GM18520 (cell line): Measurements from ENCODE around the gene NTRK2.

Experiments
- ATAC-seq: cut with Tn5 transposase; IDR thresholded peaks from one replicate; pipeline ENCODE4 v1.9.1; 2021; ENCODE audit not compliant: unreplicated experiment

NTRK2 gene

DNA sequence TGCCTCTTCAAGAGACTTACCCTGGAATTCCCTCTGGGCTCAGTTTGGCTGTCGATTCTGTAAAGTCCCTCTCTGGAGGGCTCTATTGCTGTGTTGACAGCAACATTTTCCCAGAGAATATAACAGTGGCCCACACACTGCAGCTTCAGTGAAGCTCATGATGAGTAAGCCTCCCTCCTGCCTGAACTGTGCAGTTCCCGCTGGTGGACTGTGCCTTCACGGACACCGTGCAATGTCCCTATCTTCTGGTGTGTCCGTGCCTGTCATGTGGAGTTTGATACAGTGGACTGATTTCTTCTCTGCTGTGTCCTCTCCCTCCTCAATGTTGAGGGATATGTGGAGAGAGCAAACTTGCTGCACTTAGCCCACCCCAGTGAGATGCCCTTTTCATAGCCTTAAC, 109.0 kb downstream of the NTRK2 start:
- ATAC-seq = no peak

DNA sequence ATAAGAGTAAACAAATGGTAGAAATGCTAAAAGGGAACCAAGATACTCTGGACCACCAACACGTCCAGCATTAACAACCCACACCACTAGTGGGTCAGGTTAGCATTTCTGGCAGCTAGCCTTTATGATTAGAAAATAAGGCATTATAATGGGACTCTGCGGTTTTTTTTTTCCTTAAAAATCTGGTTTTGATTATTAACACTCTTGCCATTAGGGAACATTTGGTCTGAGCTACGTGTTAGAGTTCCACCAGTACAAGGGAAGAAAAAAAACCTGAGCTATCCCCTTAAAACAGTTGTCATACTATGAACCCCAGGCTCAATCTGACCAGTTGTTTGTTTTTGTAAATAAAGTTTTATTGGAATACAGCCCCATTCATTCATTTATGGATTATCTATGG, 110.4 kb downstream of the NTRK2 start:
- ATAC-seq = no peak

DNA sequence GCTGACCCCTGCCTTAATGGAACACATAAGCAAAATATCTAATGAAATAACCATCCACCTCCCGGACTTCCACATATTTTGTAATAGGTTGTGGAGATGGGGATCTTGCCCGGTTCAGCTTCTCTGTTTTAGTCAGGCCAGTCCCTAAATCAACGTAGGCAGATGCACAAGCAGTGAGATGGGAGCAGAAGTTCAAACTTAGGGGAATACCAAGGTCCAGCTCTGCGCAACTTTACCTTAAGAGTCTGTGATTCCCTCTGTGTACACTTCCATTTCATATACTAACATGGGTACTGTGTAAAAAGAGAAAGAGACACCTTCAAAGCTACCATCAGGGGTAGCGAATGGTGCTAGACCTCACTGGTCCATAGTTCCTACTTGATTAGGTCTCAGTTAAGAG, 110.9 kb downstream of the NTRK2 start:
- ATAC-seq = no peak

DNA sequence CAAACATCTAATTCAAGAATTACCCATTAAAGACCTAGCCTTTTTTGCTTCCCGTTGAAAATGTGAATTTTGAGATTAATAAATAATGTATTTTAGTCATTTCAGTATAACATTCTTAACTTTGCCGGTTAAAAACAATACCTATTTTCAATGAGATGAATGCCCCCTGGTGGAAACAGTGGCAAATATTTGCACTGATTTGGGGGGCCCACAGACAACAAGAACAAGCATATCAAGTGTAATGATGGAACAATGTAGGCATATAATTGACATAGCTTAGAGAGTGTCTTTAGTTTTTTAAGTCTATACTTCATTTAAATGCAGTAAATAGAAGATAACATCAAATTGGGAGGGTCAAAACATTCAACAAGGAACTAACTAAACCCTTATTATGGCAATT, 111.9 kb downstream of the NTRK2 start:
- ATAC-seq = no peak

DNA sequence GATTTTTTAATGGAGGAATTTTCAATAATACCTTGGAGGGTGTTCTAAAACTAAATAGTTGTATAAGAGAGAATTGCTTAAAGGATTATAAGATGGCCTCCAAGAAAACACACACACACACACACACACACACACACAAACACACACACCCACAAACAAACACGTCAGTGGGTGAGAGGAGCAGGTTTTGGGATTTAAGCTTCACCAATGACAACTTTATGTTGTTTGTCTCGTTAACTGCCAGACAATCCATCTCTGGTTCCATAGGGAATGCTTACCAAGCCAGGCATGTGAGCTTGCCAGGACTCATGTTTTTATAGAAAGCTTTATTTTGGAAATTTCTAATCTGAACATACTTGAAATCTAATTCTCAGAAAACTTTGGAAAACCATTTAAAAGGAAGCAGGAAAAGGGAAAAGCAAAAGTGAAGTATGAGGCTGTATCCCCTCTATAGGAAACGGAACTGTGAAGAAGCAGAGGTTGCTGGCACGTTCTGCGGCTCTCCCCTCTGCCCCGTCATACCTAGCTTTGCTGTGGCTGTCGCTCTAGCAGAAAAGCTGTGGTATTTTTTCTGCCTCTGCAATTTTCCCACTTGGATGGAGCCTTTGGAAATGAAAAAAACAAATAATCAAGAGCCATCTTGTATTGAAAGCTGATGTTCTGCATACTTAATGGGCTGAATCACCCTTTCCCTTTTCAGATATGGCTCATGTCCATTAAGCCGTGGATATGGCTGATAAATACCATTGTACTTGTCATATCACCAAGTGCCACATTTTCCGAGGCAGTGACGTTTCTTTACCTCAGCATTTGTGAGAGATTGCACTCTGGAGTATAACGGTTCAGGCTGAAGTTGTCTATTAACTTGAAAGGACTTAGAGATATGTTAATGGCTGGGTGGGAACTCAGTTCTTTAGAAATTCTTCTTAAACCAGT, 112.7 kb downstream of the NTRK2 start:
- no peak for ATAC-seq

DNA sequence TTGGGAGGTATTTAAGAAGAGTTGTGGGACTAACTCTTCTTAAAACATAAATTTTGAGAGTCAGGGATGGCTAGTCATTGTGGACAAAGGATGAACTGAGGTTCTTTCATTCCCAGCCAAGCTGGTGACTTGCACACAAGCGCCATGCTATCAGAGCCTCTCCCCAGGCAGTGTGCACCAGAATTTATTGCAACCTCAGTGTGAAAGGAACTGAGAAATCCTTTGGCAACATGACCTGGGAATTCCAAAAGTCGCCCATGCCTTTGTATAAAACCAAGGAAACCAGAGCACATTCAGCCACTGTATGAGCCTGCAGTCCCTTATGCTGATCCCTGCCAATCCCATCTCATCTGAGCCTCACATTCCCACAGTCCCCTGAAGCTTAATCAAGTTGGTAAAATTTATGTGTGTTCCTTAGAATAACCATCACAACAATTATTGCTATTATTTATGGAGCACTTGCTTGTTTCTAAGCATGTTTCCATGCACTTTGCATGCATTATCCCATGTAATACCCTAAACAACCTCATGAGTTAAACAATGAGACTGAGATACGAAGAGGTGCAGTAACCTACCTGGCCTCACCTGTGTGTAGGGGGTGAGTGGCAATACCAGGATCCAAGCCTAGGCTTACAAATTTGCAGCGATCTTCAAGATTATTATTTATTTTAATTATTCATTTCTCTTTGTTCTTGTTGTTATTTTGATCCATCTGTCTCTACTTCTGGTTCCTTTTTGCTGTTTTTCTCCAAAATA, 116.4 kb downstream of the NTRK2 start:
- ATAC-seq = no peak

DNA sequence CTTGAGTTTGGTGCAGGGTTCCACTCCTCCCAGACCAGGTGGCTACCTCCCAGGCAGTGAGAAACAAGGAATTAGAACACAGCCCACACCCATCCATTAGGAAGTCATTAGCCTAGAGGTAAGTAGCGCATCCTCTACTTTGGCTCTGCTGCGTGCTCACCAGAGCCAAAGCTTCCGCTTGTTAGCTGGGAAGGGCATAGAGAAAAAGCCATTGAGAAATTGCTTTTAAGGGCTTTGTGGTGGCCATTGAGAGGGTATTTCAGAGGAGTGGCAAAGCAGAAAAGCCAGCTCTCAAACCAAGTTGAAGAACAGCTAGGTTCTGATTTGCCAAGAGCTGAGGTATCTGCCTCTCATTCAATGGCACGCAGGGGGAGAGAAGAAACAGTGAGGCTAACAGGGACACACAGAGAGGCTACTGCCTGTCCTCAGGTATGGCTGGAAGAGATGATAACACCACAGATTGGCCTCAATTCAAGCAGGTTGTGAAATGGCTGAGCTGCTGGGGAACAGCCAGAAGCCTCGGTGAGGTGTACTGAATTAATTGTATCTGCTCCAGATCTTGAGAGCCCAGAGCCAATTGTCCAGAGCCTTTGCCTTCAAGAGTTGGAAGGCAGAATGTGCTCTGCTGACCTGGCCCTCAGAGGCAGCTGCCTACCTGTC, 119.4 kb downstream of the NTRK2 start:
- ATAC-seq = no peak

DNA sequence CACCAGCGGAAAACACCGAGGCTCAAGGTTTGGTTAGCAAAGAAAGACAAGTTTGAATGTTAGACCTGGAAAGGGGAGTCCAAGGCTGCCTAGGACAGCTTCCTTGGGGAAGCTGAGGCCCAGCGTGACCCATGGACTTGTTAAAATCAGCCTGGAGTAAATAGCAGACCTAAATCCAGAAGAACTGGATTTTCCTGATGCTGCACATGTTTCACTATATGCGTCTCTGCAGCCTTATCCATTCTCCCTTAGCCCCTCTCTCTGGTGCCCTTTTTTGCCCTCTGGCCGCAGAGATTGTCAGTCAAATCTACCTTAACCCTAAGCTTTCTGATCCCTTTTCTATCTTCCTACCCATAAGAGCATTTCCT, 119.9 kb downstream of the NTRK2 start:
- ATAC-seq = no peak

DNA sequence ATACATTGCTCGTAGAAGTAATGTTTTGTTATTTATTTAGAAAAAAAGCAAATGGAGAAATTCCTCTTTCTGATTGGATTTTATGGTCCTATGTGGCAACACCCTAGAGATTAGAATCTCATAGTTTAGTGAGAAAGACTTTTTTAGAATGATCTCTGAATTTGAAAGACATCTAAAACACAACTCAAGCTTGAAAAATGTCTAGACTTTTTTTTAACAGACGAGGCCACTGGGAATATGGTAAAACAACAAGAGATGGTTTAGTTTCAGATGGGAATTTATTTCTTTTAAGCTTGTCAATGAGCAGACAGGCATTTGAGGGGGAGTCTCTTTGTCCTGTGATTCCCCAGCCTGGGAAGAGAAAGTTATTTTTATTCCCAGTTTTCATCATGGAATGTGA, 122.1 kb downstream of the NTRK2 start:
- ATAC-seq = no peak

DNA sequence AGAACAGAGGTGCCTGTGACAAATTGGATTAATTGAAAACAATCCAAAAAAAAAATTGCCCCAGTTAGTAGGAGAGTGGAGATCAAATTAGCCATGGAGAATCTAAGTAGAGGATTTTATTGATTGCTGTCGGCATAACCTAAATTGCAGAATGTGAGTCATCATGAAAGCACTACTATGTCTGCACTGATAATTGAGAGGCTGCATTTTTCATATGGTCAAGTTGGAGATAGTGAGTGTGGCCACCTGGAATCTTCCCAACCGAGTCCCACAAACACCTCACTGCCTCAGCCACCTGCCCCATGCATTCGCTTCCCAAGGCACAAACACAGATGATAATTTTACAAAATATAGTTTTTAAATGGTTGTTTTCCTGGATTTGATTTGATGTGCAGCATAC, 123.7 kb downstream of the NTRK2 start:
- ATAC-seq = no peak

DNA sequence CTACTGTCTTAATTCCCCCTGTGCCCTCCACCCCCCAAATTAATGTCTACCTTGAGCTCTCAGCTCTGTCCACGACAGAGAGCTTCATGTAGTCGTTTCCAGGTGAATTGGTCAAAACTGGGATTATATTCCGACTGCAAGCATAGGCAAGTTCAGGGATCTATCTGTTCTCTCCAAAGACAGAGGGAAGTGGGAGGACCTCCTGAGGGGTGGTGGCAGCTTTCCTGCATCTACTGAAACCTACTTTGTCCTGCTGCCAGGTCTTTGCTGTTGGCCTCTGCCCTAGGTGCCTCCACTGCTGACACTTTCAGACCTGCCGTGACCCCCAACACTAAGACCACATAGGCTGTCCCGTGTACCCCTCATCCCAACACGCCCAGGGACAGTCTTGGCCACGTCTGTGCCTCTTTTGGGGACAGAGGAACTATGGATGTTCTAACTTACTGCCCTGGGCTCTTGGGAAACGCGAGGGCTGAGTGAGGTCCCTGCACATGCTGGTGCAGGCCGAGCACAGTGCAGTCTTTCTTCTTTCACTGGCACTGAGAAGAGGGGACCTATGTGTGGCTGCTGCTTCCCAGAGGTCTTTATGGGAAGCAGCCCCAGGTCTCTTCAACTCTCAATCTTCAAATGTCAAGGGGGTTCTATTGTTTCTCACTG, 125.6 kb downstream of the NTRK2 start:
- no peak for ATAC-seq

DNA sequence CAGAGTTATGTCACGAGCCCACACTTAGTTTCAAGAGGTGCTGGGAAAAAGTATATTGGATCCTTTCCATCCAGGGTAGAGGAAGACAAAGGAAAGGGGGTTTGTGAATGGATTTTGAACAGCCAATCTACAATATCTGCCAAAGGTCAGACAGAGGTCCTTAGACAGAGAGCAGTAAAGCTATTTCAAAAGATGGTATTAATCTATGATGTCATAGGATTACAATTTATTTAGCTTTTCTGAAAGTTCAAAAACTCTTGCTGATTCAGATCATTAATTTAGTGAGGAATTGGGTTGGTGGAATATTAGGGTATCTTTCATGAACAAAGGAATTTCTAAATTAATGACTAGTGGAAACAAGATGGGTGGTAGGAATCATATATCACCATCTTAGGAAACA, 126.9 kb downstream of the NTRK2 start:
- no peak for ATAC-seq

DNA sequence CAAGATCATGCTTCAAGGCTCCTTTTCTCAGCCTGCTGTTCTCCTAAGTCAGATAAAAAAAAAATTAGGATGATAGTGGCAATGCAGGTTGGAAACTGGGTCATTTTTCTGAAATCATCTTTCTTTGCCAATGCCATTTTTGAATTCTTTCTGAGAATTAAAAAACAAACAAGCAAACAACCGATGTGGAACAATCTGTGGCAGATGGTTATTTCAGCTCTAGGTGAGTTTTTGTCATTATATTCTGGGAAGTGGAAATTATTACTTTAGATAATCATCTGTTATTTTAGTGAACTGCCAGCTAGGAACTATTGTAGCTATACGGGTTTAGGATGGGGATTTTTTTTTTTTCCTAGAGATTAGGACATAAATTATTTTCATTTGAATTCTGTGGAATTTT, 129.7 kb downstream of the NTRK2 start:
- no peak for ATAC-seq

DNA sequence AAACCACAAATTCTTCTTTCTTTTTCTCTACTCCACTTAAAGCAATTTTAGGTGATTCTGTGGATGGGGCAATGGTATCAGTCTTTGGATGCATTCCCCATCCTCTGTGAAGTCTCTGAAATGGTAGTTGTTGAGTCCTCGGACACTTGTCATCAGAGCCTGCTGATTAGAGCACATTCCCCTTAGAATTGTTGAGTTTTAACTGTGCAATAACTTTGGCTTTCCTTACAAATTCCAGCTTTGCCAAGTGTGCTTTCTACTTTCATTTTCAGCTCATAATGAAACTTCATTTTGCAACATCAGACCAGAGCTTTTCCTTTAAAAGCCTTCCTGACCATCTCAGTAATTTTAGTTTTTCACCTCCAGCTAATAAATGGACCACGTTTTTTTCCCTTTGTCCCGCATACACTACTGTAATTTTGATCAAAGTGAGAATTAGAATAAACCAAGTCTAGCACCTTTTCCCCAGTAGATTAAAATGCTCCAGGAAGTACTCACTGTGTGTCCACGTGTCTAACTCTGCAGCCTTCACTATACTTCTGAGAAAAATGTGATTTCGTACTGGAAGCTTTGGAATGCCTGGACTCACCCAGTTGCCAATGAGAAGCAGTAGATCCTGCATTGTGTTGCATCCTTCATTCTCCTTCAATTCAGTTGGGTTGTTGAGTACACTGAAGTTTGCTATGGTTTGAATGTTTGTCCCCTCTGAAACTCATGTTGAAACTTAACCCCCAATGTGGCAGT, 135.6 kb downstream of the NTRK2 start:
- ATAC-seq = no peak

DNA sequence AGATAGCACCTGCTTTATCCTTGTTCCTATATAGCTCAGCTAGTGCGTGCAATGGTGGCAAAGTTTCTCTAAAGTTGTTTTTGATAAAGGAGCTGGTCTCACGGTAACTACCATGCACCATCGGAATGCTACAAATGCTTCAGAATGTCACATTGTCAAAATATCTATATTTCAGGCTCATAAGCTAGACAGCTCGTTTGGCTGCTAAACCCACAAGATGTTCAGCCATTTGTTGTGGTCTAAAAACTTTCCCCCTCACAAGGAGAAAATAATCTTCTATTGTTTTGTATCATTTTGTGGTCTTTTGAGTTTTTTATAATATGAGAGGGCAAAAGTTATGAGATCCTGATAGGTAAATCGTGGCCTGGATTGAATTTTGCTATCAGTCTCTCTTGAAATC, 137.9 kb downstream of the NTRK2 start:
- ATAC-seq = no peak

DNA sequence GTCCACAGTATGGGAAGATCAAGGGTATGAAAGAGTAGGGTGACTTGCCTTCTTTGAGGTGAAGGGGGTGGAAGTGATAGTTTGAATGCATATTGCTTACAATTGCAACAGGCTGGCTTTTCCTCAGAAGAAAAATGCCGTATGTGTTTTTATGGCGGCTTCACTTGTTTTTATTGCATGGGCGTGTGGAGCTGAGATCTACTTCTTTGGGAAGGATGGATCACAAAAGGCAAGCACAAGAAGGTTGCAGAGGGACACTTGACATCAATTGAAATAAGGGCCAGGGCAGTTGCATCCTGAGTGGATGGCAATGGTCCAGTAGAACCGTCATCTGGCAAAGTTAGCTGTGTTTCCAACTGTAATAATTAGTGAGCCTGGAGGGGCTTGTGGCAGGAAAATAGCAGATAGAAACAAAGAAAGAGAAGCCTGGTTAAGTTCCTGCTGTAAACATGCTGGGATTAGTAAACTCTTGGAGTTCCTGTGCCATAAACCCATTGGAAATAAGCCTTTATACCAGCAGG, 138.4 kb downstream of the NTRK2 start:
- no peak for ATAC-seq

DNA sequence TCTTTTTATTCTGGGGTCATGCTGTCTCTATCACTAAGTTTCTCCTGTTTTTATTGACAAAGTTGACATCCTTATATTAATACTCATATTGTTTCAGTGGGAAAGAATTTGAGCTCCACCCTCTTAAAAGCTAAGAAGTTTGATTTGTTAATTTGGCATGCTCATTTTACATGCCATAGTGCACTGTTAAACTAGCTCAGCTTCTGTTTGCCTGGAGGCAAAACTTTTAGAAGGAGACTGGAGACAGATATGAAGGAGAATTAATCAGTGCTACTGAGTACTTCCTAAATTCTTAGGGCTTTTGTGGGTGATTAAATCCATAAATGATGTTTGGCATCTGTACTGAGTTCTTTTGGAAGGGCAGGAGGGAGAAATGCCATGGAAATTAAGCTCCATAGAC, 138.9 kb downstream of the NTRK2 start:
- no peak for ATAC-seq

DNA sequence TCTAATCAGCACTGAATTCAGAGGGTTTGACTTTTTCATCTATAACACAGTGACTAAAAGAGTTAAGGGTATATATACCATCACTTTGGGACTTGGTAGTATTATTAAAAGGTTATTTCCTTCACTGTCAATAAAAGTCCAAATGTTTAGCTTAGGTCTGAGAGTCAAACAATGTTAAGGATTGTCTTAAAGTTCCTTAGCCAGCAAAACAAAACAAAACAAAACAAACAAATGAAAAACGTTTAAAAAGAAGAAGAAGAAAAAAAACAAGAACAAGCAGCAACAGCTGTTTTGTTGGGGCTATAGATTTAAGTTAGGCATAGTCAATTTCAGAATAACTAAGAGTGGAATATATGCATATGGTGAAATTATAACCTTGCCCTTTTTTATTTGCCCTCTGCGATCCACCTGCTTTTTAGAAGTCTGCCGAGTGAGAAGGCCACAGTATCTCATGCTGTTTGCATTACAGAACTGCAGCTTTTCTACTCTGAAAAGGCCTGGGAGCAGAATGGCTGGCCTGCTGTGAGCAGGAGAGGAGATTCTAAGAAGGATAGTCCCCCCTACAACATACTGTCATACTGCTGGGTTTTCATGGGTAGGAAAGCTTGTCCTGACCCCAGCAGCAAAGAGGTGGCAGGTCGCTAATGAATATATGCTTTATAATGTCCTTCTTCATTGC, 141.7 kb downstream of the NTRK2 start:
- no peak for ATAC-seq

DNA sequence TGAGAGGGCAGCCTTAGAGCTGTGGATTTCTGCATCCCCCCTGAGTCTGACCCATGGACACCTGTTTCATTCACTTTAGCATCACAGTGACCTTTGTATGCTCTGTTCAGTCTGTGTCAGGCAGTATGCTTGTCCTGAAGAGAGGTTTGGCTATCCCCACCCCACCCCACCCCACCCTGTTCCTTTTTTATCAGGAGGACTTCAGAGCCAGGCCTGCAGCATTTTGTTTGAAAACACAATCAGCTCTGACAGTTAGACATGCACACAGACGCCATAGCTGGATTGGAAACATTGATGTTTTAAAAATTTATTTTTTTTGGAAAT, 142.2 kb downstream of the NTRK2 start:
- no peak for ATAC-seq

DNA sequence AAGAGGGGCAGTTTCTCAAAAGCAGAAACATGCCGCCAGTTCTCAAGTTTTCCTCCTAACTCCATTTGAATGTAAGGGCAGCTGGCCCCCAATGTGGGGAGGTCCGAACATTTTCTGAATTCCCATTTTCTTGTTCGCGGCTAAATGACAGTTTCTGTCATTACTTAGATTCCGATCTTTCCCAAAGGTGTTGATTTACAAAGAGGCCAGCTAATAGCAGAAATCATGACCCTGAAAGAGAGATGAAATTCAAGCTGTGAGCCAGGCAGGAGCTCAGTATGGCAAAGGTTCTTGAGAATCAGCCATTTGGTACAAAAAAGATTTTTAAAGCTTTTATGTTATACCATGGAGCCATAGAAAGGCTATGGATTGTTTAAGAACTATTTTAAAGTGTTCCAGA, 142.8 kb downstream of the NTRK2 start:
- ATAC-seq = no peak
